SU-DHL-6 (cell line): ENCODE measurements around the gene ASB3.

ENCODE experiments used
- H2AFZ ChIP-seq: fragments of 200-600 bp; sonication (generic); 2 replicates; pipeline ENCODE4 v1.6.1; 2014; ENCODE audit warnings: low read depth, mild to moderate bottlenecking, moderate library complexity, mixed read lengths, antibody characterized with exemption, low read length; ENCODE audit not compliant: severe bottlenecking
- H3F3A ChIP-seq: fragments of 200-600 bp; shearing (Covaris generic); 2 replicates; pipeline ENCODE4 v1.6.0; 2016; ENCODE audit warnings: antibody characterized with exemption, mild to moderate bottlenecking; ENCODE audit not compliant: insufficient read depth
- H3K27ac ChIP-seq: fragments of 200-600 bp; sonication (generic); 2 replicates; pipeline ENCODE4 v1.5.1; 2016; ENCODE audit warnings: low read depth, mild to moderate bottlenecking, low read length, moderate library complexity, mixed read lengths
- H3K27me3 ChIP-seq: fragments of 200-600 bp; sonication (generic), shearing (Covaris generic); 2 replicates; pipeline ENCODE4 v1.6.0; 2014; ENCODE audit warnings: mild to moderate bottlenecking, low read length
- H3K36me3 ChIP-seq: fragments of 200-600 bp; sonication (generic); 2 replicates; pipeline ENCODE4 v1.6.1; 2014; ENCODE audit warnings: mild to moderate bottlenecking, low read length, mixed read lengths
- H3K4me2 ChIP-seq: fragments of 300-600, 200-600 bp; shearing (Covaris generic), sonication (generic); 2 replicates; pipeline ENCODE4 v1.6.0; 2014; ENCODE audit warnings: low read length, low read depth, mild to moderate bottlenecking; ENCODE audit not compliant: poor library complexity, severe bottlenecking
- H3K4me3 ChIP-seq: fragments of 200-600 bp; sonication (generic); 2 replicates; pipeline ENCODE4 v1.5.1; 2014; ENCODE audit warnings: antibody characterized with exemption, low read length, mild to moderate bottlenecking, mixed read lengths; ENCODE audit not compliant: insufficient read depth, poor library complexity, severe bottlenecking
- H3K79me2 ChIP-seq: fragments of 200-600 bp; sonication (generic); 2 replicates; pipeline ENCODE4 v1.6.1; 2014; ENCODE audit warnings: mild to moderate bottlenecking, low read length, moderate library complexity; ENCODE audit not compliant: insufficient read depth
- H3K9ac ChIP-seq: fragments of 200-600 bp; sonication (generic); 2 replicates; pipeline ENCODE4 v1.7.0; 2014; ENCODE audit warnings: mild to moderate bottlenecking, low read length
- H3K9me2 ChIP-seq: fragments of 200-600 bp; sonication (generic); replicated peaks from 2 replicates; pipeline ENCODE4 v1.6.1; 2014; ENCODE audit warnings: low read length; ENCODE audit not compliant: insufficient read depth
- H3K9me3 ChIP-seq: fragments of 200-600 bp; sonication (generic); 2 replicates; pipeline ENCODE4 v1.6.1; 2014; ENCODE audit warnings: low read length, mixed read lengths; ENCODE audit not compliant: insufficient read depth
- H4K20me1 ChIP-seq: fragments of 200-600 bp; sonication (generic); 2 replicates; pipeline ENCODE4 v1.6.1; 2014; ENCODE audit warnings: low read depth, mild to moderate bottlenecking, antibody characterized with exemption, low read length, moderate library complexity, mixed read lengths
- EZH2phosphoT487 ChIP-seq: fragments of 200-600 bp; sonication (generic), shearing (Covaris generic); conservative IDR thresholded peaks from 2 replicates; pipeline ENCODE4 v1.6.1; 2018; ENCODE audit warnings: mild to moderate bottlenecking, antibody characterized with exemption, low read length, moderate library complexity, mixed read lengths
- TF ChIP-seq, protein P1 (sequence below): fragments of 200-600 bp; sonication (generic); IDR thresholded peaks from one replicate; pipeline ENCODE4 v1.5.1; 2017; ENCODE audit warnings: antibody characterized with exemption, mild to moderate bottlenecking, low read length, moderate library complexity; ENCODE audit not compliant: insufficient read depth, poor library complexity, severe bottlenecking

The ASB3 gene

DNA sequence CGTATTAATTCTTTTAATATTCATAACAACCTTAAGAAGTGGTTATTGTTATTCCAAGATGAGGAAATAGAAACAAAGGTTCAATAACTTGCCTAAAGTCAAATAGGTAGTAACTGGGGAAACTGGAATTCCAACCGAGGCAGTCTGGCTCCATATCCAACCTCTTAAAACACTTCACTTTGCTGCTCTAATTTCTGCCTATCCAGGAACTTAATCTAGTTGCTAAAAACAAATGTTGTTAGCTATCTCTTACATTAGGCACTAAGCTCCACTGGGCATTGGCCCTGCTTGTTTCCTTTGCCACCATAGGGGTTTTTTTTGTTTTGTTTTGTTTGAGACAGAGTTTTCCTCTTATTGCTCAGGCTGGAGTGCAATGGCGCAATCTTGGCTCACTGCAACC, 24.8 kb upstream of the ASB3 start:
- no peak overlapping the region for H3K27ac ChIP-seq
- TF ChIP-seq EZH2phosphoT487, result no peak
- TF ChIP-seq, protein P1, sequence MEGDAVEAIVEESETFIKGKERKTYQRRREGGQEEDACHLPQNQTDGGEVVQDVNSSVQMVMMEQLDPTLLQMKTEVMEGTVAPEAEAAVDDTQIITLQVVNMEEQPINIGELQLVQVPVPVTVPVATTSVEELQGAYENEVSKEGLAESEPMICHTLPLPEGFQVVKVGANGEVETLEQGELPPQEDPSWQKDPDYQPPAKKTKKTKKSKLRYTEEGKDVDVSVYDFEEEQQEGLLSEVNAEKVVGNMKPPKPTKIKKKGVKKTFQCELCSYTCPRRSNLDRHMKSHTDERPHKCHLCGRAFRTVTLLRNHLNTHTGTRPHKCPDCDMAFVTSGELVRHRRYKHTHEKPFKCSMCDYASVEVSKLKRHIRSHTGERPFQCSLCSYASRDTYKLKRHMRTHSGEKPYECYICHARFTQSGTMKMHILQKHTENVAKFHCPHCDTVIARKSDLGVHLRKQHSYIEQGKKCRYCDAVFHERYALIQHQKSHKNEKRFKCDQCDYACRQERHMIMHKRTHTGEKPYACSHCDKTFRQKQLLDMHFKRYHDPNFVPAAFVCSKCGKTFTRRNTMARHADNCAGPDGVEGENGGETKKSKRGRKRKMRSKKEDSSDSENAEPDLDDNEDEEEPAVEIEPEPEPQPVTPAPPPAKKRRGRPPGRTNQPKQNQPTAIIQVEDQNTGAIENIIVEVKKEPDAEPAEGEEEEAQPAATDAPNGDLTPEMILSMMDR, result no peak
- no peak overlapping the region for H3K4me2 ChIP-seq
- no peaks in the 10 kb centered on the region for H3F3A ChIP-seq
- H3K36me3 ChIP-seq, result peaks cover 29% of the 10 kb centered on the region; the same call in 1 of the 2 replicates
- no peaks in the 10 kb centered on the region for H3K9me3 ChIP-seq
- no peaks in the 10 kb centered on the region for H3K27me3 ChIP-seq
- no peak overlapping the region for H3K4me3 ChIP-seq
- no peaks in the 10 kb centered on the region for H3K9me2 ChIP-seq
- H3K79me2 ChIP-seq, result no peaks in the 10 kb centered on the region
- no peaks in the 10 kb centered on the region for H4K20me1 ChIP-seq
- no peak overlapping the region for H2AFZ ChIP-seq
- H3K9ac ChIP-seq, result no peak overlapping the region

DNA sequence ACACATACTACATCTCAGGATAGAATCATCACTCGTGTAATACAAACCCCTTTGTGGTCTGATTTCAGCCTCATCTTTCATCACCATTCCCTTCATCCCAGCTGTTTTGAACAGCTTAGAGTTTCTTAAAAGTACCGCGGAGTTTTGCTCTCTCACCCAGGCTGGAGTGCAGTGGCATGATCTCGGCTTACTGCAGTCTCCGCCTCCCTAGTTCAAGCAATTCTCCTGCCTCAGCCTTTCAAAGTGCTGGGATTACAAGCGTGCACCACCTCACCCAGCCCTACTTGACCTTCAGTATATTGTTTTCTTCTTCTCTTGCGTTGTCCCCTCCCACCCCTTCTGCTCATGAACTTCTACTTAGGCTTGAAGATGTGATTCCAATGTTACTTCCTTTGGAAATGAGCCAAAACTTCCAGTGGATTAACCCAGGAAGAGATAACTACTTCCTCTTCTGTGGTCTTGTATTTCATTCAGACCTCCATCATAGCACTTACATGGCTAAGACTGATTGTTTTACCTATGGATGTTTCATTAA, 15.9 kb upstream of the ASB3 start:
- Histone ChIP-seq H3K9me2 (no peaks in the 10 kb centered on the region), H3K9me3 (no peaks in the 10 kb centered on the region), H4K20me1 (no peaks in the 10 kb centered on the region), H3F3A (no peaks in the 10 kb centered on the region), H2AFZ (no peak overlapping the region), H3K4me3 (no peak overlapping the region), H3K4me2 (no peak overlapping the region), H3K27me3 (no peaks in the 10 kb centered on the region), H3K27ac (no peak overlapping the region), H3K79me2 (no peaks in the 10 kb centered on the region), H3K9ac (no peak overlapping the region), H3K36me3 (peaks cover 5% of the 10 kb centered on the region; the same call in 1 of the 2 replicates)
- TF ChIP-seq, protein P1, result no peak
- no peak for TF ChIP-seq EZH2phosphoT487

DNA sequence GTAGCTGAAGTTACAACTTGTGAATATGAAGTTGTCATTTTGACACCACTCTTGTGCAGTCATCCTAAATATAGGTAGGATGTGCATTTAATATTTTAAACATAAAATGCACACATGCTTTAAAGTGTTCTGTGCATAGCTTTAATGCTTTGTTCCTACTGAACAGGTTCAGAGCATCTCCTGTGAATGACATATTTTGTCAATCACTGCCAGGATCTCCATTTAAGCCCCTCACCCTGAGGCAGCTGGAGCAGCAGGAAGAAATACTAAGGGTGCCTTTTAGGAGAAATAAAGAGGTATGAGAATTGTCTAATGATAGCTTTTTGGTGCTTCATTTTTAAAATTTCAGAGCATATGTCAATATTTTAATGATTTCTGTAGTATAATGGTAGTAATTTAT, 14.8 kb upstream of the ASB3 start:
- H3K4me2 ChIP-seq, result no peak overlapping the region
- H3K36me3 ChIP-seq, result peaks cover 8% of the 10 kb centered on the region; the same call in 1 of the 2 replicates
- H3K27ac ChIP-seq, result no peak overlapping the region
- no peaks in the 10 kb centered on the region for H3K27me3 ChIP-seq
- H3K9me3 ChIP-seq, result no peaks in the 10 kb centered on the region
- no peak overlapping the region for H2AFZ ChIP-seq
- no peaks in the 10 kb centered on the region for H3K79me2 ChIP-seq
- H3K4me3 ChIP-seq, result no peak overlapping the region
- no peaks in the 10 kb centered on the region for H3K9me2 ChIP-seq
- H3K9ac ChIP-seq, result no peak overlapping the region
- H4K20me1 ChIP-seq, result no peaks in the 10 kb centered on the region
- H3F3A ChIP-seq, result no peaks in the 10 kb centered on the region
- no peak for TF ChIP-seq EZH2phosphoT487
- TF ChIP-seq, protein P1, result no peak
